Measurements from ENCODE around the gene TTC16. TPM values are rescaled to one million over a fixed set of nuclear protein-coding genes. Genes with fewer than 3 reads are reported as not detected.

TTC16 gene
- total RNA-seq, 4 donors from 2014 or later, result not detected

- TF ChIP-seq, protein P1, sequence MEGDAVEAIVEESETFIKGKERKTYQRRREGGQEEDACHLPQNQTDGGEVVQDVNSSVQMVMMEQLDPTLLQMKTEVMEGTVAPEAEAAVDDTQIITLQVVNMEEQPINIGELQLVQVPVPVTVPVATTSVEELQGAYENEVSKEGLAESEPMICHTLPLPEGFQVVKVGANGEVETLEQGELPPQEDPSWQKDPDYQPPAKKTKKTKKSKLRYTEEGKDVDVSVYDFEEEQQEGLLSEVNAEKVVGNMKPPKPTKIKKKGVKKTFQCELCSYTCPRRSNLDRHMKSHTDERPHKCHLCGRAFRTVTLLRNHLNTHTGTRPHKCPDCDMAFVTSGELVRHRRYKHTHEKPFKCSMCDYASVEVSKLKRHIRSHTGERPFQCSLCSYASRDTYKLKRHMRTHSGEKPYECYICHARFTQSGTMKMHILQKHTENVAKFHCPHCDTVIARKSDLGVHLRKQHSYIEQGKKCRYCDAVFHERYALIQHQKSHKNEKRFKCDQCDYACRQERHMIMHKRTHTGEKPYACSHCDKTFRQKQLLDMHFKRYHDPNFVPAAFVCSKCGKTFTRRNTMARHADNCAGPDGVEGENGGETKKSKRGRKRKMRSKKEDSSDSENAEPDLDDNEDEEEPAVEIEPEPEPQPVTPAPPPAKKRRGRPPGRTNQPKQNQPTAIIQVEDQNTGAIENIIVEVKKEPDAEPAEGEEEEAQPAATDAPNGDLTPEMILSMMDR (IDR thresholded peaks at IDR 0.05), result no peak
- TF ChIP-seq POLR2A (IDR thresholded peaks at IDR 0.05), result no peak
- TF ChIP-seq EP300 (IDR thresholded peaks at IDR 0.05), result no peak
- TF ChIP-seq POLR2AphosphoS5 (IDR thresholded peaks at IDR 0.05), result no peak
- H3K9me3 ChIP-seq, result no peaks in the 10 kb centered on the region
- H3K4me1 ChIP-seq, result peaks cover 0 to 22% (median 11%) of the 10 kb centered on the region in 3 donors
- peak overlapping the region in 1 of 2 donors; percentile 78 for H3K4me3 ChIP-seq
- peaks cover 0 to 13% of the 10 kb centered on the region in 2 donors for H3K36me3 ChIP-seq
- WGBS, 2 donors (ENCODE audit: low coverage in 1 of 2), result 100% methylated on average over 2 of the region's 9 CpGs; no CpG with 5 or more reads in 1 of the 2 donors
- no peaks in the 10 kb centered on the region for H3K27me3 ChIP-seq
- no peak for ATAC-seq
- H3K27ac ChIP-seq, result peak overlapping the region in 3 of 4 donors; percentile 85 to 88 (median 85)
These were observed 533 bp downstream of the TTC16 start for GRCh38 chr9:127716412-127716811.

DNA sequence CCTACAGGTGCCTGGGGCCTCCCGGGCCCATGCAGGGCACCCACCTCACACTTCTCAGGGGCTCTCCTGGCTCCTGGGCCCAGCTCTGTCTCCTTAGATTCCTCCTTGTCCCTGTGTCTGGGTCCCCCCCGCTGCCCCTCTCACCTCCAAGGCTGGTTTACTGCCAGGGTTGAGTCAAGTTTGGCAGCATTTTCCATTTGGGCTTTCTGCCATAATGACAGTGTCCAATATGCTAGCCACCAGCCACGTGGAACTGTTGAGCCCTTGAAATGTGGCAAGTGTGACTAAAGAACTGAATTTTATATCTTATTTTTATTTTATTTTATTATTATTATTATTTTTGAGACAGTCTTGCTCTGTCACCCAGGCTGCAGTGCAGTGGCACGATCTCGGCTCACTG lies 1.9 kb downstream of the TTC16 start:
- Histone ChIP-seq H3K27ac (no peak overlapping the region), H3K4me3 (no peak overlapping the region), H3K9me3 (no peaks in the 10 kb centered on the region), H3K27me3 (peaks cover 10% of the 10 kb centered on the region), H3K4me1 (peaks cover 0 to 22% (median 11%) of the 10 kb centered on the region in 3 donors), H3K36me3 (peaks cover 0 to under 1% of the 10 kb centered on the region in 2 donors)
- whole genome bisulfite sequencing, 2 donors (ENCODE audit: low coverage in 1 of 2), result 78% methylated on average over 3 to 4 of the region's 5 CpGs
- no peak for ATAC-seq
- TF ChIP-seq POLR2A (IDR thresholded peaks at IDR 0.05), result no peak
- no peak for TF ChIP-seq EP300 (IDR thresholded peaks at IDR 0.05)
- TF ChIP-seq, protein P1 (IDR thresholded peaks at IDR 0.05), result no peak
- no peak for TF ChIP-seq POLR2AphosphoS5 (IDR thresholded peaks at IDR 0.05)

DNA sequence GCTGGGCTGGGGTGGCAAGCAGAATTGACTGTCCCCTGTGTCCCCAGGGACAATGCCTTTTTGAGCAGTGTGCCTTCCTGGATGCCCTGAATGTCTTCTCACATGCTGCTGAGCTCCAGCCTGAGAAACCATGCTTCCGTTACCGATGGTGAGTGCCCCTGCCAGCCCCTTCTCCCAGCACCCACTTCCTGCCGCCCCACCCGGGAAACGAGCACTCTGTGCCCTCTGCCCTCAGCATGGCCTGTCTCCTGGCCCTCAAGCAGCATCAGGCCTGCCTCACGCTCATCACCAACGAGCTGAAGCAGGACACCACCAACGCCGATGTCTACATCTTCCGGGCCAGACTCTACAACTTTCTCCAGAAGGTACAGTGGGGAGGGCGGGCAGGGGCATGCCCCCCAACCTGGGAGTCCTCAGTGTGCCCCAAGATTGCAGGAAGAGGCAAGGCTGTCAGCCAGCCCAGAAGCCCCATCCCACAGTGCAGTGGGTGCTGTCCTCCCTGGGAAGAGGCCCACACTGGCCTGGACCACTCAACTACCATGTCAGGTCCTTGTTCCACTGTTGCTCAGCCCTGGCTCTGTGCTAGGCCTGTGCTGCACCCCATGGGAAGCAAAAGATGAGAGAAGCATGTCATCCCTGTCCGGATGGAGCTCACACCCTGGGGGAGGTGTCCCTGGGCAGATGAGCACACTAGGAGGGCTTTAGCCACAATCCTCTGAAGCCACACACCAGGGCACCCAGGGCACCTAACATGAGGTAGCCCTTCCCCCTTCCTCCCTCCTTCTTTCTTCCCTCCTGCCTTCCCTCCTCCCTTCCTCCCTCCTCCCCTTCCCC lies 4.4 kb downstream of the TTC16 start:
- H3K4me1 ChIP-seq, result peaks cover 0 to 20% (median 4%) of the 10 kb centered on the region in 3 donors
- peaks cover 27% of the 10 kb centered on the region for H3K27me3 ChIP-seq
- H3K27ac ChIP-seq, result no peak overlapping the region
- WGBS, 2 donors (ENCODE audit: low coverage in 1 of 2), result 67% methylated on average over 1 of the region's 12 CpGs; no CpG with 5 or more reads in 1 of the 2 donors
- TF ChIP-seq EP300 (IDR thresholded peaks at IDR 0.05) (no peak), POLR2AphosphoS5 (IDR thresholded peaks at IDR 0.05) (no peak), POLR2A (IDR thresholded peaks at IDR 0.05) (no peak)
- TF ChIP-seq, protein P1 (IDR thresholded peaks at IDR 0.05), result no peak
- no peak overlapping the region for H3K4me3 ChIP-seq
- H3K36me3 ChIP-seq, result no peaks in the 10 kb centered on the region
- no peaks in the 10 kb centered on the region for H3K9me3 ChIP-seq
- ATAC-seq, result no peak

DNA sequence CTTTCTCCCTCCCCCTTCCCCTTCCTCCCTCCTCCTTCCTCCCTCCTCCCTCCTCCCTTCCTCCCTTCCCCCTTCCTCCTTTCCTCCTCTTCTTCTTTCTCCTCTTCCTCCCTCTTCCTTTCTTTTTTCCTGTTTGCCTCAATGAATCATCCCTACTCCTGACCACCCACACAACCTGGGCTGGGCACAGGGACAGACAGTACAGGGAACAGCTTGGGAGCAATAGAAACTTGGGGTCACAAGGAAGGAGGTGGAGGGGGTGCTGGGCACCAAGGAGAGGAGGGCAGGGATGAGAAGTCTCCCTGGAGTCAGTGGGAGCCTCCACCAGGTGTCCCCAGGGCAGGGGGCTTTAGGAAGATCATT lies 5.0 kb downstream of the TTC16 start:
- H3K9me3 ChIP-seq, result no peaks in the 10 kb centered on the region
- ATAC-seq, result no peak
- H3K4me3 ChIP-seq, result no peak overlapping the region
- TF ChIP-seq EP300 (IDR thresholded peaks at IDR 0.05) (no peak), POLR2AphosphoS5 (IDR thresholded peaks at IDR 0.05) (no peak), POLR2A (IDR thresholded peaks at IDR 0.05) (no peak)
- TF ChIP-seq, protein P1 (IDR thresholded peaks at IDR 0.05), result no peak
- H3K27ac ChIP-seq, result no peak overlapping the region
- no peaks in the 10 kb centered on the region for H3K36me3 ChIP-seq
- H3K4me1 ChIP-seq, result peaks cover 0 to 20% (median 4%) of the 10 kb centered on the region in 3 donors
- peaks cover 27% of the 10 kb centered on the region for H3K27me3 ChIP-seq

DNA sequence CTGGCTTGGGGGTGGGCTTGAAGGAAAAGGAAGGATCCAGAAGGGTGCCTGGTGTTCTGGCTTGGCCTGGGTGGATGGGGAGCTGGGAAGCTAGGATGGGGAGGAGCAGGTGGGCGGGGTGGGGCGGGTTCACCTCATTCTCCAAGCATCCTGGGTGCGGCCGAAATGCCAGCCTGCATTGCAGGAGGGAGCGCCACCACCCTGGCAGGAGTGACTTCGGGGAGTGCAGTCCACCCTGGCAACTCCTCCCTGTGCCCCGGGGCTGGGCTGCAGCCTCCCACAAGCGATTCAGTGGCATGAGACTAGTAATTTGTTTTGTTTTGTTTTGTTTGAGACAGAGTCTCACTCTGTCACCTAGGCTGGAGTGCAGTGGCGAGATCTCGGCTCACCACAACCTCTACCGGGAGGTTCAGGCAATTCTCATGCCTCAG lies 5.5 kb downstream of the TTC16 start:
- WGBS, 2 donors (ENCODE audit: low coverage in 1 of 2), result 62% methylated on average over 2 of the region's 11 CpGs; no CpG with 5 or more reads in 1 of the 2 donors
- TF ChIP-seq, protein P1 (IDR thresholded peaks at IDR 0.05), result no peak
- TF ChIP-seq POLR2AphosphoS5 (IDR thresholded peaks at IDR 0.05) (no peak), POLR2A (IDR thresholded peaks at IDR 0.05) (no peak), EP300 (IDR thresholded peaks at IDR 0.05) (no peak)
- H3K27ac ChIP-seq, result no peak overlapping the region
- no peak for ATAC-seq
- H3K27me3 ChIP-seq, result peaks cover 27% of the 10 kb centered on the region
- H3K9me3 ChIP-seq, result no peaks in the 10 kb centered on the region
- H3K36me3 ChIP-seq, result no peaks in the 10 kb centered on the region
- peaks cover 0 to 14% (median 0%) of the 10 kb centered on the region in 3 donors for H3K4me1 ChIP-seq
- no peak overlapping the region for H3K4me3 ChIP-seq

Measured in gastroesophageal sphincter (tissue), 4 donors.